Measurements from ENCODE around the gene BEGAIN. TPM values are rescaled to one million over a fixed set of nuclear protein-coding genes. Genes with fewer than 3 reads are reported as not detected.
A peak's percentile ranks its signal among the peaks of the same experiment; 100 is the strongest.

The BEGAIN gene, protein sequence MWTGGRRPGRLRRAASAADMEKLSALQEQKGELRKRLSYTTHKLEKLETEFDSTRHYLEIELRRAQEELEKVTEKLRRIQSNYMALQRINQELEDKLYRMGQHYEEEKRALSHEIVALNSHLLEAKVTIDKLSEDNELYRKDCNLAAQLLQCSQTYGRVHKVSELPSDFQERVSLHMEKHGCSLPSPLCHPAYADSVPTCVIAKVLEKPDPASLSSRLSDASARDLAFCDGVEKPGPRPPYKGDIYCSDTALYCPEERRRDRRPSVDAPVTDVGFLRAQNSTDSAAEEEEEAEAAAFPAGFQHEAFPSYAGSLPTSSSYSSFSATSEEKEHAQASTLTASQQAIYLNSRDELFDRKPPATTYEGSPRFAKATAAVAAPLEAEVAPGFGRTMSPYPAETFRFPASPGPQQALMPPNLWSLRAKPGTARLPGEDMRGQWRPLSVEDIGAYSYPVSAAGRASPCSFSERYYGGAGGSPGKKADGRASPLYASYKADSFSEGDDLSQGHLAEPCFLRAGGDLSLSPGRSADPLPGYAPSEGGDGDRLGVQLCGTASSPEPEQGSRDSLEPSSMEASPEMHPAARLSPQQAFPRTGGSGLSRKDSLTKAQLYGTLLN
- total RNA-seq (10 to 100 TPM in 1 of 7 donors, 1 to 10 TPM in 6; 1.8 to 11.0 (median 5.2) TPM), polyA plus RNA-seq (1 to 10 TPM in 1 of 2 donors, under 1 TPM in 1; 0.35 to 1.9 TPM)
- long read RNA-seq, donor 1, partial matches to known transcripts: 0 of 12 reads
- long read RNA-seq, donor 1, other reads (novel, unspliced or antisense): 11 of 12 reads
- long read RNA-seq, donor 2: 0 reads
- long read RNA-seq, donor 3, partial matches to known transcripts: 0 of 9 reads
- long read RNA-seq, donor 3, other reads (novel, unspliced or antisense): 6 of 9 reads

GRCh38 chr14:100587086-100587762, at the start of gene BEGAIN:
Gene BEGAIN (minus strand): TSS chr14:100587417. CDS start chr14:100587290, 127 bp downstream.
- no peak for TF ChIP-seq EP300 (IDR thresholded peaks at IDR 0.05)
- Histone ChIP-seq H3K4me1 (ENCODE audit: insufficient read depth) (peaks cover 5% of the 10 kb centered on the region), H3K4me3 (peak within 1 kb of the TSS; percentile 34), H3K36me3 (no peaks in the 10 kb centered on the region), H3K9me3 (no peaks in the 10 kb centered on the region), H3K27me3 (no peaks in the 10 kb centered on the region), H3K27ac (no peak within 1 kb of the TSS)
- WGBS, 3 donors: 1 to 2% (median 1%) methylated on average over 20 to 87 of the region's 90 CpGs
- DNase-seq: peak in 3 of 5 donors; percentile 9 to 17 (median 14)
- intact Hi-C loops (cut with DNase I): no loop called here

GRCh38 chr14:100636559-100636958, 49.3 kb upstream of the BEGAIN start:
- H3K4me1 ChIP-seq (ENCODE audit: insufficient read depth): no peaks in the 10 kb centered on the region
- H3K27ac ChIP-seq: no peak overlapping the region
- TF ChIP-seq EP300 (IDR thresholded peaks at IDR 0.05) (no peak), POLR2A (IDR thresholded peaks at IDR 0.05) (no peak), CTCF (IDR thresholded peaks at IDR 0.05) (no peak)
- H3K36me3 ChIP-seq: no peaks in the 10 kb centered on the region
- intact Hi-C loops (cut with DNase I): no loop called here
- DNase-seq: no peak
- H3K27me3 ChIP-seq: no peaks in the 10 kb centered on the region
- no peak overlapping the region for H3K4me3 ChIP-seq
- WGBS, 3 donors: 88 to 94% (median 90%) methylated on average over 14 of the region's 14 CpGs
- no peaks in the 10 kb centered on the region for H3K9me3 ChIP-seq

DNA sequence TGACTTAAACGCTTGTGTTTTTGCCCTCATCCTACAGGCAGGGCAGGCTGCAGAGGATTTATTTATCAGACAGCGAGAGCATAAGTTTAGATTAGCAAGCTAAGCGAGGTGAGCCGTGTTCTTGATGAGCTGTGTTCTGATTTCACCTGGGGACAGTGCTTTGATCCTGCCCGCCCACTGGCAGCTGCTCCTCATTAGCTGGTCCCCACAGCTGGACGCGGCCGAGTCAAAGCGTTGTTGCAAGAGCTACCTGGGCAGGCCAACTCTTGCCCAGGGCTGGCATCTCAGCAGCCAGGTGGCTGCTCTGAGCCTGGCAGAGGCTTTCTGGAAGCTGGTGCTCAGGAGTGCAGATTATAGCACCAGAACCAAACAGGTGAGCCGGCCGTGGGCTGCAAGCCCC, 46.8 kb upstream of the BEGAIN start:
- H3K4me3 ChIP-seq: no peak overlapping the region
- TF ChIP-seq EP300 (IDR thresholded peaks at IDR 0.05) (no peak), CTCF (IDR thresholded peaks at IDR 0.05) (no peak), POLR2A (IDR thresholded peaks at IDR 0.05) (no peak)
- no peaks in the 10 kb centered on the region for H3K9me3 ChIP-seq
- WGBS, 3 donors: 71 to 82% (median 76%) methylated on average over 9 to 11 of the region's 11 CpGs
- H3K27me3 ChIP-seq: no peaks in the 10 kb centered on the region
- intact Hi-C loops (cut with DNase I): no loop called here
- H3K4me1 ChIP-seq (ENCODE audit: insufficient read depth): no peaks in the 10 kb centered on the region
- H3K36me3 ChIP-seq: no peaks in the 10 kb centered on the region
- no peak overlapping the region for H3K27ac ChIP-seq
- DNase-seq: no peak

- Histone ChIP-seq H3K4me1 (ENCODE audit: insufficient read depth) (no peaks in the 10 kb centered on the region), H3K4me3 (no peak overlapping the region), H3K27me3 (no peaks in the 10 kb centered on the region), H3K36me3 (no peaks in the 10 kb centered on the region), H3K27ac (no peak overlapping the region), H3K9me3 (no peaks in the 10 kb centered on the region)
- WGBS, 3 donors: 65 to 81% (median 76%) methylated on average over 10 of the region's 10 CpGs
- intact Hi-C loops (cut with DNase I): no loop called here
- TF ChIP-seq EP300 (IDR thresholded peaks at IDR 0.05): no peak
- TF ChIP-seq POLR2A (IDR thresholded peaks at IDR 0.05): no peak
- no peak for DNase-seq
These were observed 46.2 kb upstream of the BEGAIN start for GRCh38 chr14:100633406-100633805.

DNA sequence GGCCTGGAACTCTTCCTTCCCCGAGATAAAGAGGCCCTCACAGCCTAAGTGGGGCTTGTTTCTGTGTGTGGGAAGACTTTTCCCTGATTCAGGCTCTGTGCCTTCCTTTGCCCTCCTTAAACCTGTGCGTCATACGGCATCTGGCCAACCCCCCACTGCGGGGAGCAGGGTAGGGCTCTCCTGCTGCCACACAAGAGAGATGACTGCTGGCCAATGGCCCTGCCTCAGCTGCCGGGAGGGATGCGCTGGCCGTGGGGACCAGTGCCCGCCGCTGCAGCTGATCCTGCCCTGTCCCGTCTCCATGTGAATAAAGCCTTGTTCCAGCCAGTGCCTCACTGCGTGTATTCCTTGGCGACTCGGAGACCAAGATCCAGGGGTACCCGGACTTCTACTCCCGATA, 42.5 kb upstream of the BEGAIN start:
- H3K4me1 ChIP-seq (ENCODE audit: insufficient read depth): no peaks in the 10 kb centered on the region
- intact Hi-C loops (cut with DNase I): no loop called here
- WGBS, 3 donors: 72 to 85% (median 76%) methylated on average over 15 of the region's 15 CpGs
- no peaks in the 10 kb centered on the region for H3K9me3 ChIP-seq
- H3K36me3 ChIP-seq: no peaks in the 10 kb centered on the region
- TF ChIP-seq CTCF (IDR thresholded peaks at IDR 0.05) (no peak), EP300 (IDR thresholded peaks at IDR 0.05) (no peak), POLR2A (IDR thresholded peaks at IDR 0.05) (no peak)
- no peak for DNase-seq
- no peaks in the 10 kb centered on the region for H3K27me3 ChIP-seq
- no peak overlapping the region for H3K27ac ChIP-seq
- H3K4me3 ChIP-seq: no peak overlapping the region

All from ovary (tissue), 10 donors.